ENCODE data around the gene CD8B.
"Not testable (repeated sequence)": the region's sequence is repeated elsewhere in the genome, so short reads cannot be mapped to it uniquely, and the experiment has no call there.

CD8B gene

DNA sequence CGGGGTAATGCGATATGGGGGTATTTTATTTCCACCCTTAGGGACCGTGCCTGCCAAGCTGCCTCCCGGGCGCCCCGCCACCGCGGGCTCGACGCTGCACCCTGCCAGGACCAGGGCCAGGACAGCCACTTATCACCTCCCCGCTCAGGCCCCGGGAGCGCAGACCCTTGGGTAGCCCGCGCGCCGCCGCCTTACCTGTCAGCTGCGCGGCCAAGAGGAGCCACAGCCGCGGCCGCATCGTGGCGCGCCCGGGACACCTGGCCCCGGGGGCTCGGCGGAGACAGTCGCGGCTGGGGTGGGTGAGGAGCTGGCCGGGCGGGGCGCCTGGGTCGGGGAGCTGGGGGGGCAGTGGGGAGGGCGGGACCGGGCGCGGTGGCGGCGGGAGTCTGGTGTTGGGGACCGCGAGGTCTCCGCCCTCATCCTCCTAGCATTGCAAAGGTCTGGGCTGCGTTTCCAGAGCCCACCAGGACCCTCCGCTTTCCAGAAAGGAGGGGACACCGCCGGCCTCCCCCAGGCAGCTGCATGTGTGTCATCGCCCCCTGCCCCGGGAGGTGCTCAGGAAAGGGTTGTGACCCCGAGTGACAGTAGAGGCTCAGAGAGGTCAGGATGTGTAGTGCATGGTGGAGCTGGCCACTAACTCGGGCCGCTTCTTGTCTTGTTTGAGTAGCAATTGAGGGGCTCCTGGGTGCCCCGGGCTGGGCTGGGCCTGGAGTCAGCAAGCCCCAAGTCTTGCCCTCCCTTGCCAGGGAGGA lies at the start of gene CD8B:
Gene CD8B (minus strand): TSS at position 259 of the 752 bp plus-strand sequence. CDS start 21 bp downstream, at position 238.
- H3K9me2 ChIP-seq (ENCODE audit: low read depth, low read length); H3K4me2 ChIP-seq (ENCODE audit: low read length); H2AFZ ChIP-seq (ENCODE audit: low read length); H3K4me3 ChIP-seq (ENCODE audit: low read depth, low read length, poor library complexity, severe bottlenecking); H3K9ac ChIP-seq (ENCODE audit: low read length); H3K36me3 ChIP-seq (ENCODE audit: insufficient read depth, low read length); H3K9me3 ChIP-seq (ENCODE audit: low read length); H3K4me1 ChIP-seq (ENCODE audit: insufficient read depth, low read length, severe bottlenecking); H3K27ac ChIP-seq (ENCODE audit: low read depth, low read length, poor library complexity, severe bottlenecking); H3K79me2 ChIP-seq (ENCODE audit: insufficient read depth, low read length); H3F3A ChIP-seq (ENCODE audit: insufficient read depth, low read length); H4K20me1 ChIP-seq (ENCODE audit: insufficient read depth, low read length); H3K27me3 ChIP-seq (ENCODE audit: insufficient read depth, low read length): not testable (repeated sequence)

DNA sequence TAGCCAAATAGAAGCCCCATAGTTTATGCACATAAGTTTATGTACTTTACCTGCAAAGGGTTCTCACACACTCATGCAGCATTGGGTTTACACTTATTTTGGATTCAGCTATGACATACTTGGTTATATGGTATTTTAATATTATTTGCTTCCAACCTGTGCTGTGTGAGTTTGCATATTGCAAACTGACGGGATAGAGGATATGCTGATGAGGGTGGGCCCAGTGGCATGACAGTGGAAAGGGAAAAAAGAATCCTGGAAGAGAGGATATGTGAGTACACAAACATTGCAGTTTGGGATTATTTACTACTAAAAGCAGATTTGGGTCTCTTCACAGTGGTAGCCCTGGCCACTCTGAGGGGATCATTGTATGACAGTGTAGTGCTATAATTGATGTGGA lies 44.2 kb upstream of the CD8B start:
- H3K4me1 ChIP-seq (ENCODE audit: insufficient read depth, low read length, severe bottlenecking); H3K4me2 ChIP-seq (ENCODE audit: low read length); H3K36me3 ChIP-seq (ENCODE audit: insufficient read depth, low read length); H3K9me3 ChIP-seq (ENCODE audit: low read length); H3F3A ChIP-seq (ENCODE audit: insufficient read depth, low read length); H2AFZ ChIP-seq (ENCODE audit: low read length); H3K79me2 ChIP-seq (ENCODE audit: insufficient read depth, low read length); H3K9ac ChIP-seq (ENCODE audit: low read length); H3K9me2 ChIP-seq (ENCODE audit: low read depth, low read length); H4K20me1 ChIP-seq (ENCODE audit: insufficient read depth, low read length); H3K27me3 ChIP-seq (ENCODE audit: insufficient read depth, low read length); H3K27ac ChIP-seq (ENCODE audit: low read depth, low read length, poor library complexity, severe bottlenecking); H3K4me3 ChIP-seq (ENCODE audit: low read depth, low read length, poor library complexity, severe bottlenecking): not testable (repeated sequence)

DNA sequence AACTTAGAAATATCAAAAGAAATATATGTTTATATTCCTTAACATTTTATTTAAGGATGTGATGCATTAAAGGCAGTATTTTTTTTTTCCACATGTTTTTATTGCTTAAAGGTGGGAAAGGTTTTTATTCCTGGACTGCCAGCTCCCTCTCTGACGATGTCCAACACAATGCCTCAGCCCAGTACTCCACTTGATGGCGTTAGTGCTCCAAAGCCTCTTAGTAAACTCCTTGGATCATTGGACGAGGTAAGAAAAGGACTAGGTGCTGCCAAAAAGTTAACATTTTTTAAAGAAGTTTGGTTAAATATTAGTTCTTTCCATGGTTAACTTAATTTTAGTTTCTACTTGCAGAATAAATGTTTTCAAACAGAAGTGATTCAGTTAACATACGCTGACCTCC lies 39.0 kb upstream of the CD8B start:
- not testable (repeated sequence) for H3K36me3 ChIP-seq (ENCODE audit: insufficient read depth, low read length); H3K9me2 ChIP-seq (ENCODE audit: low read depth, low read length); H3K27me3 ChIP-seq (ENCODE audit: insufficient read depth, low read length); H2AFZ ChIP-seq (ENCODE audit: low read length); H3F3A ChIP-seq (ENCODE audit: insufficient read depth, low read length); H4K20me1 ChIP-seq (ENCODE audit: insufficient read depth, low read length); H3K27ac ChIP-seq (ENCODE audit: low read depth, low read length, poor library complexity, severe bottlenecking); H3K79me2 ChIP-seq (ENCODE audit: insufficient read depth, low read length); H3K9ac ChIP-seq (ENCODE audit: low read length); H3K4me1 ChIP-seq (ENCODE audit: insufficient read depth, low read length, severe bottlenecking); H3K9me3 ChIP-seq (ENCODE audit: low read length); H3K4me3 ChIP-seq (ENCODE audit: low read depth, low read length, poor library complexity, severe bottlenecking); H3K4me2 ChIP-seq (ENCODE audit: low read length)

DNA sequence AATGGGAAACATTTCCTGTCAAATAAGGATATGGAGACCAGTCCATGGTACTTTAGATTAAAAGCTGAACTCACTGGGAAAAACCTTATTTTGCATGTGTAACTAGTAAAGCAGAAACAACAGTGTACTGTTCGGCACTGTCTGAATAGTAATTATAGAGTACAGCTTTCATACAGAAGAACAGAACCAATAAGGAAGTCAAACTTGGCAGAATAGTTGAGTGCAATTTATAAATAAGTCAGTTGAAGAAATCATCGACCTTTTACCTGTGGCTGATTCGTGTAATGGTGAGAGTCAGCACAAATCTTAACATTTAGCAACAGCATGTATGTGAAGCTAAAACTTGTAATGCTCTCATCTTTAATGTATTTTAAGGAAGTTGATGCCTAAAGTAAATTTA lies 24.3 kb upstream of the CD8B start:
- H3K36me3 ChIP-seq (ENCODE audit: insufficient read depth, low read length); H3K4me3 ChIP-seq (ENCODE audit: low read depth, low read length, poor library complexity, severe bottlenecking); H3K27me3 ChIP-seq (ENCODE audit: insufficient read depth, low read length); H3K9ac ChIP-seq (ENCODE audit: low read length); H3K9me3 ChIP-seq (ENCODE audit: low read length); H4K20me1 ChIP-seq (ENCODE audit: insufficient read depth, low read length); H3K9me2 ChIP-seq (ENCODE audit: low read depth, low read length); H3K27ac ChIP-seq (ENCODE audit: low read depth, low read length, poor library complexity, severe bottlenecking); H2AFZ ChIP-seq (ENCODE audit: low read length); H3K79me2 ChIP-seq (ENCODE audit: insufficient read depth, low read length); H3K4me1 ChIP-seq (ENCODE audit: insufficient read depth, low read length, severe bottlenecking); H3K4me2 ChIP-seq (ENCODE audit: low read length); H3F3A ChIP-seq (ENCODE audit: insufficient read depth, low read length): not testable (repeated sequence)

DNA sequence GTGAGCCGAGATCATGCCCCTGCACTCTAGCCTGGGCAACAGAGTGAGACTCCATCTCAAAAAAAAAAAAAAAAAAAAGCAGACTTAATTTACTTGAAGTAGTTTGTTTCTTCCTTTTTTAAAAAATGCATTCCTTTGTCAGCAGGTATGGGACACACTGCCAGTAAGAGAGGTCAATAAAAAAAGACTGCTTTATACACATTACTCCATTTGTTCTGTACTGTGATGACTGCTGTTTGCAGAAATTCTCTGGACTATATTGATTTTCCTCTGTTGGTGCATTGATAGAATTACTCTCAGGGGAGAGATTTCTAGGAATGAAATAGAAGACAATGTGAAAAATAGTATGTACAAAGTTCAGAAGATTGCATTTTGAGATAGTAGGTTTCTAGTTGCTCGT lies 21.2 kb upstream of the CD8B start:
- not testable (repeated sequence) for H3K4me1 ChIP-seq (ENCODE audit: insufficient read depth, low read length, severe bottlenecking); H3F3A ChIP-seq (ENCODE audit: insufficient read depth, low read length); H3K9ac ChIP-seq (ENCODE audit: low read length); H3K9me3 ChIP-seq (ENCODE audit: low read length); H3K79me2 ChIP-seq (ENCODE audit: insufficient read depth, low read length); H3K27me3 ChIP-seq (ENCODE audit: insufficient read depth, low read length); H3K9me2 ChIP-seq (ENCODE audit: low read depth, low read length); H3K36me3 ChIP-seq (ENCODE audit: insufficient read depth, low read length); H2AFZ ChIP-seq (ENCODE audit: low read length); H4K20me1 ChIP-seq (ENCODE audit: insufficient read depth, low read length); H3K4me2 ChIP-seq (ENCODE audit: low read length); H3K4me3 ChIP-seq (ENCODE audit: low read depth, low read length, poor library complexity, severe bottlenecking); H3K27ac ChIP-seq (ENCODE audit: low read depth, low read length, poor library complexity, severe bottlenecking)

DNA sequence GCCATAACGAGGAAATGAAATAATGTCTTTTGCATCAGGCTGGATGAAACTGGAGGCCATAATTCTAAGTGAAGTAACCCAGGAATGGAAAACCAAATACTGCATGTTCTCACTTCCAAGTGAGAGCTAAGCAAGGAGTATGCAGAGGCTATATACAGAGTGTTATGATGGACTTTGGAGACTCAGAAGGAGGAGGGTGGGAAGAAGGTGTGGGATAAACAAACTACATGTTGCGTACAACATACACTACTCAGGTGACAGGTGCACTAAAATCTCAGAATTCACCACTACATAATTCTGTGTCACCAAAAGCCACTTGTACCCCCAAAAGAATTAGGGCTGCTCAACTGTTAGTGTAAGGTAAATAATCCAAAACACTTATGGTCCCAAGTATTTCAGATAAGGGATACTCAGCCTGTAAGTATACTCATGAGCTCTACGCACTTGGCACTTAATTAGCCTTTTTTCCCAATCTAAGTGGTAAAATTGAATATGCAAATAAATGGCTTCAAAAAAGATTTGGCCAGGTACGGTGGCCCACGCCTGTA lies 20.5 kb upstream of the CD8B start:
- H3K9me3 ChIP-seq (ENCODE audit: low read length); H3K27me3 ChIP-seq (ENCODE audit: insufficient read depth, low read length); H3F3A ChIP-seq (ENCODE audit: insufficient read depth, low read length); H3K4me3 ChIP-seq (ENCODE audit: low read depth, low read length, poor library complexity, severe bottlenecking); H3K4me2 ChIP-seq (ENCODE audit: low read length); H4K20me1 ChIP-seq (ENCODE audit: insufficient read depth, low read length); H2AFZ ChIP-seq (ENCODE audit: low read length); H3K9ac ChIP-seq (ENCODE audit: low read length); H3K27ac ChIP-seq (ENCODE audit: low read depth, low read length, poor library complexity, severe bottlenecking); H3K9me2 ChIP-seq (ENCODE audit: low read depth, low read length); H3K36me3 ChIP-seq (ENCODE audit: insufficient read depth, low read length); H3K79me2 ChIP-seq (ENCODE audit: insufficient read depth, low read length); H3K4me1 ChIP-seq (ENCODE audit: insufficient read depth, low read length, severe bottlenecking): not testable (repeated sequence)

DNA sequence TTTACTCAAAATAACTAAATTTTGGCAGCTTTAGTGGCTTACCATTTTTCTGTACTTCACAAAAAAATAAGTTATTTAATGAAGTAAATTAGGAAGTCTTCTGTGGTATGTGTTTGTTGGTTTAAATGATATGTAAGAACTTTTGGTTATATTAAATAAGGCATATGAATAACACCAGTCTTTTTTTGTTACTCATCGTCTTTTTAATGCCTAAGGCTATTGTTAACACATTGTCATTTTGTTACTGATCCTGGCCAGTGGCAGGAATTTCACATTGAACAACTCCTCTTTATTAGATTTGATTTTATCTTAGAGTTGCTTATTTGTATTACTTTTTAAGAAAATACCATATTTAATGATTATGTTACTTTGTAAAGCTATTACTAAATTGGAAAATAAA lies 17.3 kb upstream of the CD8B start:
- not testable (repeated sequence) for H3K4me1 ChIP-seq (ENCODE audit: insufficient read depth, low read length, severe bottlenecking); H3K27me3 ChIP-seq (ENCODE audit: insufficient read depth, low read length); H3K36me3 ChIP-seq (ENCODE audit: insufficient read depth, low read length); H3K4me2 ChIP-seq (ENCODE audit: low read length); H4K20me1 ChIP-seq (ENCODE audit: insufficient read depth, low read length); H3K4me3 ChIP-seq (ENCODE audit: low read depth, low read length, poor library complexity, severe bottlenecking); H3K9me3 ChIP-seq (ENCODE audit: low read length); H3K9ac ChIP-seq (ENCODE audit: low read length); H2AFZ ChIP-seq (ENCODE audit: low read length); H3K79me2 ChIP-seq (ENCODE audit: insufficient read depth, low read length); H3F3A ChIP-seq (ENCODE audit: insufficient read depth, low read length); H3K9me2 ChIP-seq (ENCODE audit: low read depth, low read length); H3K27ac ChIP-seq (ENCODE audit: low read depth, low read length, poor library complexity, severe bottlenecking)

DNA sequence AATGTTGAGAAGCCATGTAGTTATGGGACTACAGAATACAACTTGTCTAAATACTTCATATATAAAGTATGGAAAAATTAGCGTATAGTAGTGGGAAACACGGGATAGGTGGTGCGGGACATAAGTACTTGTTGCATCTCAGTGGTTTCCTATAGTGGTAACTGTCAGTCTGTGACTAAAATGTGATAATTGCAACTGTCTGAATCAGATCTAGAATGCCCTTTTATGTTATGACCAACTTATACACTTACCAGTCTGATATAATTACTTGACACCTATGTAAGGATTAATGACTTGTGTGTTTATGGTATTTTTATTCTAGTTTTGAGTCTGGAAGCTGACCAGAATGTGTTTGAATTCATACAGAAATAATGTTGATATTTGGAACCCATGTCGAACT lies 9.3 kb upstream of the CD8B start:
- H3K36me3 ChIP-seq (ENCODE audit: insufficient read depth, low read length); H3K27ac ChIP-seq (ENCODE audit: low read depth, low read length, poor library complexity, severe bottlenecking); H3F3A ChIP-seq (ENCODE audit: insufficient read depth, low read length); H3K9me3 ChIP-seq (ENCODE audit: low read length); H4K20me1 ChIP-seq (ENCODE audit: insufficient read depth, low read length); H3K9ac ChIP-seq (ENCODE audit: low read length); H3K27me3 ChIP-seq (ENCODE audit: insufficient read depth, low read length); H3K79me2 ChIP-seq (ENCODE audit: insufficient read depth, low read length); H2AFZ ChIP-seq (ENCODE audit: low read length); H3K4me3 ChIP-seq (ENCODE audit: low read depth, low read length, poor library complexity, severe bottlenecking); H3K9me2 ChIP-seq (ENCODE audit: low read depth, low read length); H3K4me2 ChIP-seq (ENCODE audit: low read length); H3K4me1 ChIP-seq (ENCODE audit: insufficient read depth, low read length, severe bottlenecking): not testable (repeated sequence)
